Esophagus muscularis mucosa (tissue), 3 donors: ENCODE data around the gene NEU1.

Experiments used
- CTCF ChIP-seq, 3 experiments: fragments of 200-600 bp in 2 of 3; fragments of 450-650 bp in 1 of 3; sonication (generic) in 2 of 3; IDR thresholded peaks; one replicate each; pipeline ENCODE4 v1.5.1; 2017 to 2019; ENCODE audit warnings: antibody characterized with exemption in 3 of 3, mild to moderate bottlenecking in 2 of 3, moderate library complexity in 1 of 3
- POLR2AphosphoS5 ChIP-seq, 2 donors: sonication (generic); formaldehyde crosslinking; IDR thresholded peaks; one replicate each; pipeline ENCODE4 v1.6.1; 2017; ENCODE audit warnings: antibody characterized with exemption in 2 of 2

GRCh38 chr6:31876357-31876756, 13.7 kb upstream of the NEU1 start:
- TF ChIP-seq CTCF (IDR thresholded peaks at IDR 0.05) (no peak), POLR2AphosphoS5 (IDR thresholded peaks at IDR 0.05) (no peak)
